ENCODE results near the gene IMP4. TPM values are rescaled to one million over a fixed set of nuclear protein-coding genes. Genes with fewer than 3 reads are reported as not detected.

The IMP4 gene
- total and polyA plus RNA-seq, 4 donors = 31.7 to 95.5 (median 61.2) TPM

- no peak overlapping the region for H3K27ac ChIP-seq (ENCODE audit: low read depth in 1 of 2, low read length in 2 of 2)
- H3K4me3 ChIP-seq (ENCODE audit: low read depth in 1 of 3, low read length in 3 of 3) = no peak overlapping the region
- TF ChIP-seq REST (IDR thresholded peaks at IDR 0.05) = no peak
- TF ChIP-seq FOXA2 (IDR thresholded peaks at IDR 0.05) = no peak
- TF ChIP-seq JUND (IDR thresholded peaks at IDR 0.05) = no peak
- TF ChIP-seq TAF1 (conservative IDR thresholded peaks at IDR 0.05) = no peak
- no peak for TF ChIP-seq RXRA (IDR thresholded peaks at IDR 0.05)
- no peak for TF ChIP-seq SP1 (IDR thresholded peaks at IDR 0.05)
- TF ChIP-seq YY1 (IDR thresholded peaks at IDR 0.05) = no peak
- TF ChIP-seq, protein P1, sequence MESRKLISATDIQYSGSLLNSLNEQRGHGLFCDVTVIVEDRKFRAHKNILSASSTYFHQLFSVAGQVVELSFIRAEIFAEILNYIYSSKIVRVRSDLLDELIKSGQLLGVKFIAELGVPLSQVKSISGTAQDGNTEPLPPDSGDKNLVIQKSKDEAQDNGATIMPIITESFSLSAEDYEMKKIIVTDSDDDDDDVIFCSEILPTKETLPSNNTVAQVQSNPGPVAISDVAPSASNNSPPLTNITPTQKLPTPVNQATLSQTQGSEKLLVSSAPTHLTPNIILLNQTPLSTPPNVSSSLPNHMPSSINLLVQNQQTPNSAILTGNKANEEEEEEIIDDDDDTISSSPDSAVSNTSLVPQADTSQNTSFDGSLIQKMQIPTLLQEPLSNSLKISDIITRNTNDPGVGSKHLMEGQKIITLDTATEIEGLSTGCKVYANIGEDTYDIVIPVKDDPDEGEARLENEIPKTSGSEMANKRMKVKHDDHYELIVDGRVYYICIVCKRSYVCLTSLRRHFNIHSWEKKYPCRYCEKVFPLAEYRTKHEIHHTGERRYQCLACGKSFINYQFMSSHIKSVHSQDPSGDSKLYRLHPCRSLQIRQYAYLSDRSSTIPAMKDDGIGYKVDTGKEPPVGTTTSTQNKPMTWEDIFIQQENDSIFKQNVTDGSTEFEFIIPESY (IDR thresholded peaks at IDR 0.05) = no peak
- TF ChIP-seq RAD21 (IDR thresholded peaks at IDR 0.05) = no peak
- no peaks in the 10 kb centered on the region for H3K36me3 ChIP-seq (ENCODE audit: control insufficient read depth in 4 of 4, insufficient read depth in 3 of 4, low read depth in 1 of 4, low read length in 3 of 4)
- H3K4me1 ChIP-seq (ENCODE audit: control insufficient read depth in 4 of 4, insufficient read depth in 4 of 4, low read length in 3 of 4) = peaks cover 0 to 8% (median 5%) of the 10 kb centered on the region in 4 donors
- no peak overlapping the region for H3K9ac ChIP-seq (ENCODE audit: low read depth in 1 of 2, low read length in 2 of 2)
- H3K27me3 ChIP-seq (ENCODE audit: control insufficient read depth in 4 of 4, insufficient read depth in 4 of 4, low read length in 3 of 4) = no peaks in the 10 kb centered on the region
- no peaks in the 10 kb centered on the region for H3K9me3 ChIP-seq (ENCODE audit: control insufficient read depth in 4 of 4, low read length in 3 of 4)
- DNase-seq (ENCODE audit: low spot score) = no peak
- 83% methylated on average over 11 of the region's 11 CpGs for WGBS
Observed at GRCh38 chr2:130376433-130377293, 34.0 kb downstream of the IMP4 start.

DNA sequence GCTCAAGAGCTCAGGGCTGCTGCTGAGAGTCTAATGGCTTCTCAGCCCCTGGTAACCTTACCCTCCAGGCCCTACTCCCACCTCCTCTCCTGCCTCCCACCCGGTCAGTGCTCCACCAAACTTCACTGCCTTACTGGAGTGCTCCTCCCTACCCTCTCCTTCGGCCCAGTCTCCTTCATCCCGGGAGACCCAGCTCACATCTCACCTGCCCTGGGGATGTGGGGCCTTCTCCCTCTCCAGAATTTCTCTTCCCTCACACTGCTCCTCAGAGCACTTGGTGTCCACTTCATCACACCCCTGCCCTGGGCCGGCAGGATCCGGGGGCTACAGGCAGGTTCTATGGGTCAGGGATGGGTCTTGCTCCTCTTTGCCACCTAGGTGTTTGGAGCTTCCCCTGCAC is 34.8 kb downstream of the IMP4 start:
- Histone ChIP-seq H3K4me1 (ENCODE audit: control insufficient read depth in 4 of 4, insufficient read depth in 4 of 4, low read length in 3 of 4) (peaks cover 0 to 6% (median 5%) of the 10 kb centered on the region in 4 donors), H3K27ac (ENCODE audit: low read depth in 1 of 2, low read length in 2 of 2) (no peak overlapping the region), H3K9me3 (ENCODE audit: control insufficient read depth in 4 of 4, low read length in 3 of 4) (no peaks in the 10 kb centered on the region), H3K36me3 (ENCODE audit: control insufficient read depth in 4 of 4, insufficient read depth in 3 of 4, low read depth in 1 of 4, low read length in 3 of 4) (no peaks in the 10 kb centered on the region), H3K27me3 (ENCODE audit: control insufficient read depth in 4 of 4, insufficient read depth in 4 of 4, low read length in 3 of 4) (no peaks in the 10 kb centered on the region), H3K9ac (ENCODE audit: low read depth in 1 of 2, low read length in 2 of 2) (no peak overlapping the region), H3K4me3 (ENCODE audit: low read depth in 1 of 3, low read length in 3 of 3) (no peak overlapping the region)
- WGBS = 91% methylated on average over 5 of the region's 5 CpGs
- DNase-seq (ENCODE audit: low spot score) = no peak
- TF ChIP-seq, protein P2, sequence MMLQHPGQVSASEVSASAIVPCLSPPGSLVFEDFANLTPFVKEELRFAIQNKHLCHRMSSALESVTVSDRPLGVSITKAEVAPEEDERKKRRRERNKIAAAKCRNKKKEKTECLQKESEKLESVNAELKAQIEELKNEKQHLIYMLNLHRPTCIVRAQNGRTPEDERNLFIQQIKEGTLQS (IDR thresholded peaks at IDR 0.05) = no peak
- TF ChIP-seq NR2F2 (IDR thresholded peaks at IDR 0.05) (no peak), RAD21 (IDR thresholded peaks at IDR 0.05) (no peak), RXRA (IDR thresholded peaks at IDR 0.05) (no peak), YY1 (IDR thresholded peaks at IDR 0.05) (no peak)
